GM23338 (cell line): Measurements from ENCODE around the gene NNAT. TPM values are rescaled to one million over a fixed set of nuclear protein-coding genes. Genes with fewer than 3 reads are reported as not detected.

Experiments used
- ATAC-seq: fragments of 200-7000 bp; cut with Tn5 transposase; 3 replicates; pipeline ENCODE4 v1.9.1; 2020
- DNase-seq: peaks from one replicate; pipeline ENCODE4 v3.0.0-alpha.2; 2015; ENCODE audit warnings: low spot score
- H2AFZ ChIP-seq: fragments of 200-600 bp; sonication (generic); 2 replicates; pipeline ENCODE4 v1.8.0; 2016; ENCODE audit warnings: antibody characterized with exemption, mild to moderate bottlenecking, moderate library complexity
- H3F3A ChIP-seq: fragments of 200-600 bp; sonication (generic); replicated peaks from 2 replicates; pipeline ENCODE4 v1.8.0; 2017; ENCODE audit warnings: antibody characterized with exemption, mixed run types, low read depth
- H3K27ac ChIP-seq: fragments of 200-600 bp; sonication (generic); 2 replicates; pipeline ENCODE4 v1.6.1; 2016; ENCODE audit warnings: low read depth
- H3K27me3 ChIP-seq: fragments of 200-600 bp; sonication (generic); 2 replicates; pipeline ENCODE4 v1.8.0; 2016; ENCODE audit warnings: mild to moderate bottlenecking, mixed run types, moderate library complexity; ENCODE audit not compliant: insufficient read depth
- H3K36me3 ChIP-seq: fragments of 200-600 bp; sonication (generic); 2 replicates; pipeline ENCODE4 v1.8.0; 2016; ENCODE audit warnings: mild to moderate bottlenecking; ENCODE audit not compliant: insufficient read depth
- H3K4me1 ChIP-seq: fragments of 200-600 bp; sonication (generic); 2 replicates; pipeline ENCODE4 v1.8.0; 2016; ENCODE audit warnings: mild to moderate bottlenecking, moderate library complexity; ENCODE audit not compliant: insufficient read depth
- H3K4me2 ChIP-seq: fragments of 200-600 bp; sonication (generic); 2 replicates; pipeline ENCODE4 v1.7.1; 2017; ENCODE audit warnings: mixed run types
- H3K4me3 ChIP-seq: fragments of 200-600 bp; sonication (generic); 2 replicates; pipeline ENCODE4 v1.6.1; 2016; ENCODE audit warnings: mixed run types
- H3K79me2 ChIP-seq: fragments of 200-600 bp; sonication (generic); replicated peaks from 2 replicates; pipeline ENCODE4 v1.8.0; 2017; ENCODE audit warnings: mild to moderate bottlenecking; ENCODE audit not compliant: insufficient read depth
- H3K9me2 ChIP-seq: fragments of 200-600 bp; sonication (generic); 2 replicates; pipeline ENCODE4 v1.8.0; 2017; ENCODE audit not compliant: insufficient read depth
- H4K20me1 ChIP-seq: fragments of 200-600 bp; sonication (generic); replicated peaks from 2 replicates; pipeline ENCODE4 v1.8.0; 2017; ENCODE audit warnings: mild to moderate bottlenecking; ENCODE audit not compliant: insufficient read depth
- H3K27ac Mint-ChIP-seq: 2 replicates; pipeline ENCODE4 v1.8.0; 2020; ENCODE audit warnings: inconsistent platforms, mild to moderate bottlenecking, moderate library complexity, mixed read lengths
- H3K27me3 Mint-ChIP-seq: 3 replicates; pipeline ENCODE4 v1.8.0; 2022; ENCODE audit warnings: low read depth, mild to moderate bottlenecking, moderate library complexity, mixed read lengths, inconsistent platforms; ENCODE audit not compliant: insufficient read depth, poor library complexity
- H3K36me3 Mint-ChIP-seq: 3 replicates; pipeline ENCODE4 v1.8.0; 2021; ENCODE audit warnings: low read depth, mild to moderate bottlenecking, inconsistent platforms, moderate library complexity, mixed read lengths
- H3K4me1 Mint-ChIP-seq: 3 replicates; pipeline ENCODE4 v1.8.0; 2020; ENCODE audit warnings: mild to moderate bottlenecking, inconsistent platforms, mixed read lengths
- H3K4me3 Mint-ChIP-seq: 3 replicates; pipeline ENCODE4 v1.8.0; 2021; ENCODE audit warnings: moderate library complexity, mild to moderate bottlenecking, inconsistent platforms, mixed read lengths
- H3K9me3 Mint-ChIP-seq: 3 replicates; pipeline ENCODE4 v1.8.0; 2020; ENCODE audit warnings: moderate library complexity, mild to moderate bottlenecking, inconsistent platforms, mixed read lengths
- CREB1 ChIP-seq: fragments of 250-450 bp; sonication (Bioruptor Pico); IDR thresholded peaks from 2 replicates; pipeline ENCODE4 v1.5.0; 2020; ENCODE audit warnings: low read depth, mild to moderate bottlenecking, moderate library complexity
- EZH2 ChIP-seq: fragments of 200-600 bp; sonication (generic); IDR thresholded peaks from one replicate; pipeline ENCODE4 v1.8.0; 2017; ENCODE audit warnings: antibody characterized with exemption, mild to moderate bottlenecking, low read depth; ENCODE audit not compliant: unreplicated experiment
- EZH2phosphoT487 ChIP-seq: fragments of 200-600 bp; sonication (generic); IDR thresholded peaks from one replicate; pipeline ENCODE4 v1.8.1; 2018; ENCODE audit warnings: antibody characterized with exemption; ENCODE audit not compliant: unreplicated experiment
- JUNB ChIP-seq: IDR thresholded peaks from one replicate; pipeline ENCODE4 v1.6.1; 2016; ENCODE audit warnings: antibody characterized with exemption; ENCODE audit not compliant: unreplicated experiment
- NANOG ChIP-seq: IDR thresholded peaks from 2 replicates; pipeline ENCODE4 v1.6.1; 2016; ENCODE audit warnings: antibody characterized with exemption, borderline replicate concordance
- POLR2AphosphoS5 ChIP-seq: IDR thresholded peaks from 2 replicates; pipeline ENCODE4 v1.6.1; 2016; ENCODE audit warnings: antibody characterized with exemption, low read depth
- REST ChIP-seq: IDR thresholded peaks from one replicate; pipeline ENCODE4 v1.6.1; 2018; ENCODE audit warnings: antibody characterized with exemption; ENCODE audit not compliant: unreplicated experiment
- STAT1 ChIP-seq: IDR thresholded peaks from one replicate; pipeline ENCODE4 v1.6.1; 2016; ENCODE audit warnings: antibody characterized with exemption; ENCODE audit not compliant: unreplicated experiment
- ZNF114 ChIP-seq: fragments of 250-450 bp; sonication (Bioruptor Pico); IDR thresholded peaks from 2 replicates; pipeline ENCODE4 v1.5.0; 2020; ENCODE audit warnings: mild to moderate bottlenecking, moderate library complexity
- ZNF331 ChIP-seq: fragments of 250-450 bp; sonication (Bioruptor Pico); IDR thresholded peaks from 2 replicates; pipeline ENCODE4 v1.5.0; 2020; ENCODE audit warnings: low read depth, mild to moderate bottlenecking, moderate library complexity
- ZNF462 ChIP-seq: fragments of 250-450 bp; sonication (Bioruptor Pico); IDR thresholded peaks from 2 replicates; pipeline ENCODE4 v1.5.0; 2020; ENCODE audit warnings: mild to moderate bottlenecking, moderate library complexity
- polyA plus RNA-seq: library from polyadenylated mRNA; unstranded; fragments of >200 nt; fragmentation: Nextera tagmentation; extraction: Ambion mirVana; gene quantifications from 2 replicates; pipeline ENCODE4 v1.2.1, GENCODE V29; 2016
- total RNA-seq: library from RNA; depleted of rRNA; stranded (reverse); fragments of >200 nt; shearing (Covaris generic); gene quantifications from 2 replicates; pipeline ENCODE4 v1.2.3, GENCODE V29; 2014
- TF ChIP-seq, protein P1 (sequence below): IDR thresholded peaks from 2 replicates; pipeline ENCODE4 v1.6.1; 2016; ENCODE audit warnings: antibody characterized with exemption
- TF ChIP-seq, protein P2 (sequence below), 2 experiments: fragments of 200-600 bp in 1 of 2; sonication (generic) in 1 of 2; conservative IDR thresholded peaks; 2 replicates each; pipeline versions ENCODE4 v1.5.1 to v1.6.1; 2016 to 2017; ENCODE audit warnings: antibody characterized with exemption in 2 of 2, low read depth in 2 of 2, mild to moderate bottlenecking in 2 of 2, moderate library complexity in 1 of 2

The NNAT gene
- total and polyA plus RNA-seq, 2 experiments from 2014 or later, result 4.3 to 4.9 TPM

GRCh38 chr20:37498066-37498665, 22.9 kb upstream of the NNAT start:
- no peak for ATAC-seq
- Mint-ChIP-seq H3K4me3 (no peak overlapping the region), H3K27me3 (peaks cover 5% of the 10 kb centered on the region), H3K4me1 (no peaks in the 10 kb centered on the region), H3K27ac (no peak overlapping the region), H3K9me3 (no peaks in the 10 kb centered on the region), H3K36me3 (no peaks in the 10 kb centered on the region)
- no peaks in the 10 kb centered on the region for H3K27me3 ChIP-seq
- H2AFZ ChIP-seq, result no peak overlapping the region
- no peak overlapping the region for H3K27ac ChIP-seq
- H3K4me2 ChIP-seq, result no peak overlapping the region
- peaks cover 14% of the 10 kb centered on the region; the same call in 1 of the 2 replicates for H4K20me1 ChIP-seq
- no peak for DNase-seq
- no peaks in the 10 kb centered on the region for H3K4me1 ChIP-seq
- TF ChIP-seq, protein P1, sequence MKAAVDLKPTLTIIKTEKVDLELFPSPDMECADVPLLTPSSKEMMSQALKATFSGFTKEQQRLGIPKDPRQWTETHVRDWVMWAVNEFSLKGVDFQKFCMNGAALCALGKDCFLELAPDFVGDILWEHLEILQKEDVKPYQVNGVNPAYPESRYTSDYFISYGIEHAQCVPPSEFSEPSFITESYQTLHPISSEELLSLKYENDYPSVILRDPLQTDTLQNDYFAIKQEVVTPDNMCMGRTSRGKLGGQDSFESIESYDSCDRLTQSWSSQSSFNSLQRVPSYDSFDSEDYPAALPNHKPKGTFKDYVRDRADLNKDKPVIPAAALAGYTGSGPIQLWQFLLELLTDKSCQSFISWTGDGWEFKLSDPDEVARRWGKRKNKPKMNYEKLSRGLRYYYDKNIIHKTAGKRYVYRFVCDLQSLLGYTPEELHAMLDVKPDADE, result no peak
- TF ChIP-seq CREB1 (CRISPR knock-in tag) (no peak), REST (no peak), ZNF331 (no peak), NANOG (no peak), ZNF114 (no peak), POLR2AphosphoS5 (no peak), JUNB (no peak), EZH2phosphoT487 (no peak), STAT1 (no peak), EZH2 (no peak), ZNF462 (no peak)
- TF ChIP-seq, protein P2, sequence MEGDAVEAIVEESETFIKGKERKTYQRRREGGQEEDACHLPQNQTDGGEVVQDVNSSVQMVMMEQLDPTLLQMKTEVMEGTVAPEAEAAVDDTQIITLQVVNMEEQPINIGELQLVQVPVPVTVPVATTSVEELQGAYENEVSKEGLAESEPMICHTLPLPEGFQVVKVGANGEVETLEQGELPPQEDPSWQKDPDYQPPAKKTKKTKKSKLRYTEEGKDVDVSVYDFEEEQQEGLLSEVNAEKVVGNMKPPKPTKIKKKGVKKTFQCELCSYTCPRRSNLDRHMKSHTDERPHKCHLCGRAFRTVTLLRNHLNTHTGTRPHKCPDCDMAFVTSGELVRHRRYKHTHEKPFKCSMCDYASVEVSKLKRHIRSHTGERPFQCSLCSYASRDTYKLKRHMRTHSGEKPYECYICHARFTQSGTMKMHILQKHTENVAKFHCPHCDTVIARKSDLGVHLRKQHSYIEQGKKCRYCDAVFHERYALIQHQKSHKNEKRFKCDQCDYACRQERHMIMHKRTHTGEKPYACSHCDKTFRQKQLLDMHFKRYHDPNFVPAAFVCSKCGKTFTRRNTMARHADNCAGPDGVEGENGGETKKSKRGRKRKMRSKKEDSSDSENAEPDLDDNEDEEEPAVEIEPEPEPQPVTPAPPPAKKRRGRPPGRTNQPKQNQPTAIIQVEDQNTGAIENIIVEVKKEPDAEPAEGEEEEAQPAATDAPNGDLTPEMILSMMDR (conservative IDR thresholded peaks at IDR 0.05; ENCODE audit: low read depth in 2 of 2), result no peak
- H3K79me2 ChIP-seq, result no peaks in the 10 kb centered on the region
- 0 out of 2 replicates have a peak, but pooled peaks cover 3% of the 10 kb centered on the region for H3K9me2 ChIP-seq
- no peak overlapping the region for H3K4me3 ChIP-seq
- H3K36me3 ChIP-seq, result no peaks in the 10 kb centered on the region
- no peaks in the 10 kb centered on the region for H3F3A ChIP-seq
